Measurements from ENCODE around the gene ANO4. TPM values are rescaled to one million over a fixed set of nuclear protein-coding genes. Genes with fewer than 3 reads are reported as not detected.

Gene ANO4
- total RNA-seq, 1 donor from 2014 or later = not detected

- no peak for TF ChIP-seq CTCF (IDR thresholded peaks at IDR 0.05)
- POLR2A ChIA-PET = no interaction called here
- no peaks in the 10 kb centered on the region for H3K27me3 Mint-ChIP-seq
- CTCF ChIA-PET = no interaction called here
- no peak overlapping the region for H3K27ac Mint-ChIP-seq
- intact Hi-C loops (cut with micrococcal nuclease) = no loop called here
- peaks cover 12% of the 10 kb centered on the region for H3K9me3 Mint-ChIP-seq
- no peak for ATAC-seq (ENCODE audit: low read depth)
- no peak overlapping the region for H3K4me3 Mint-ChIP-seq
- no peaks in the 10 kb centered on the region for H3K36me3 Mint-ChIP-seq (ENCODE audit: low read depth)
- no peaks in the 10 kb centered on the region for H3K4me1 Mint-ChIP-seq
- no peak for DNase-seq
Observed at GRCh38 chr12:101004898-101005297, 210.3 kb downstream of the ANO4 start.

GRCh38 chr12:101009274-101009673, 214.7 kb downstream of the ANO4 start:
- Mint-ChIP-seq H3K4me1 (no peaks in the 10 kb centered on the region), H3K9me3 (peaks cover 18% of the 10 kb centered on the region), H3K27me3 (no peaks in the 10 kb centered on the region), H3K4me3 (no peak overlapping the region), H3K36me3 (ENCODE audit: low read depth) (no peaks in the 10 kb centered on the region), H3K27ac (no peak overlapping the region)
- ATAC-seq (ENCODE audit: low read depth) (no peak), DNase-seq (no peak)
- POLR2A ChIA-PET = no interaction called here
- intact Hi-C loops (cut with micrococcal nuclease) = no loop called here
- TF ChIP-seq CTCF (IDR thresholded peaks at IDR 0.05) = no peak
- CTCF ChIA-PET = no interaction called here

- no peak for TF ChIP-seq CTCF (IDR thresholded peaks at IDR 0.05)
- Mint-ChIP-seq H3K27ac (no peak overlapping the region), H3K4me3 (no peak overlapping the region), H3K27me3 (no peaks in the 10 kb centered on the region), H3K9me3 (peaks cover 18% of the 10 kb centered on the region), H3K36me3 (ENCODE audit: low read depth) (no peaks in the 10 kb centered on the region), H3K4me1 (no peaks in the 10 kb centered on the region)
- POLR2A ChIA-PET = no interaction called here
- CTCF ChIA-PET = no interaction called here
- intact Hi-C loops (cut with micrococcal nuclease) = no loop called here
- no peak for ATAC-seq (ENCODE audit: low read depth)
- DNase-seq = no peak
Observed at GRCh38 chr12:101010896-101011295, 216.3 kb downstream of the ANO4 start.

GRCh38 chr12:101013993-101014392, 219.4 kb downstream of the ANO4 start:
- ATAC-seq (ENCODE audit: low read depth) (no peak), DNase-seq (no peak)
- Mint-ChIP-seq H3K4me1 (no peaks in the 10 kb centered on the region), H3K4me3 (no peak overlapping the region), H3K27me3 (no peaks in the 10 kb centered on the region), H3K36me3 (ENCODE audit: low read depth) (no peaks in the 10 kb centered on the region), H3K9me3 (peaks cover 14% of the 10 kb centered on the region), H3K27ac (no peak overlapping the region)
- ChIA-PET POLR2A (no interaction called here), CTCF (no interaction called here)
- intact Hi-C loops (cut with micrococcal nuclease) = no loop called here
- no peak for TF ChIP-seq CTCF (IDR thresholded peaks at IDR 0.05)

GRCh38 chr12:101015044-101015443, 220.5 kb downstream of the ANO4 start:
- no peak for DNase-seq
- ChIA-PET POLR2A (no interaction called here), CTCF (no interaction called here)
- H3K4me1 Mint-ChIP-seq = no peaks in the 10 kb centered on the region
- ATAC-seq (ENCODE audit: low read depth) = no peak
- H3K27me3 Mint-ChIP-seq = no peaks in the 10 kb centered on the region
- TF ChIP-seq CTCF (IDR thresholded peaks at IDR 0.05) = no peak
- intact Hi-C loops (cut with micrococcal nuclease) = no loop called here
- no peak overlapping the region for H3K27ac Mint-ChIP-seq
- no peaks in the 10 kb centered on the region for H3K36me3 Mint-ChIP-seq (ENCODE audit: low read depth)
- H3K4me3 Mint-ChIP-seq = no peak overlapping the region
- peaks cover 6% of the 10 kb centered on the region for H3K9me3 Mint-ChIP-seq

Measured in activated B cell treated with CpG ODN at 0.5 μM for 24 hours (primary cell).